ENCODE measurements around the gene ASTE1.

ASTE1 gene

DNA sequence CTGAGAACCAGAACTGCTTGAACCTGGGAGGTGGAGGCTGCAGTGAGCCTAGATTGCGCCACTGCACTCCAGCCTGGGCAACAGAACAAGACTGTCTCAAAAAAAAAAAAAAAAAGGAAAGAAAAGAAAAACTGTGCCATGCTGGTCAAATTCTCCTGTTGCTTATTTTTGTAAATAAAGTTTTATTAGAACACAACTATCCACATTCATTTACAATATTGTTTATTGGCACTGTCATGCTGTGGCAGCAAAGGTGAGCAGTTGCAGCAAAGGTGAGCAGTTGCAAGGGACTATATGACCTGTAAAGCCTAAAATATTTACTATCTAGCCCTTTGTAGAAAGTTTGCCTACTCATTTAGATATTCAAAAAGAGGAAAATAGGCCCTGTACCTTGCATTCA lies 18.3 kb downstream of the ASTE1 start:
- peaks cover 42% of the 10 kb centered on the region for H3K36me3 ChIP-seq (ENCODE audit: insufficient read depth, insufficient read length, low read length)
- no peak for DNase-seq (ENCODE audit: low read depth, low spot score)
- H3K4me1 ChIP-seq (ENCODE audit: insufficient read depth, insufficient read length): no peaks in the 10 kb centered on the region
- TF ChIP-seq YY1 (IDR thresholded peaks at IDR 0.05; ENCODE audit: insufficient read depth, insufficient read length) (no peak), SUZ12 (IDR thresholded peaks at IDR 0.05; ENCODE audit: extremely low read depth, insufficient read depth, insufficient read length) (no peak), ZNF274 (IDR thresholded peaks at IDR 0.05; ENCODE audit: low read depth, low read length) (no peak)
- H3K4me3 ChIP-seq (ENCODE audit: insufficient read length, low read depth): no peak overlapping the region
- H3K27me3 ChIP-seq (ENCODE audit: insufficient read depth, insufficient read length): no peaks in the 10 kb centered on the region
- H3K9ac ChIP-seq (ENCODE audit: insufficient read length, low read depth): no peak overlapping the region
- no peaks in the 10 kb centered on the region for H3K9me3 ChIP-seq (ENCODE audit: insufficient read depth, low read length)

GRCh38 chr3:131007782-131008181 lies 18.8 kb downstream of the ASTE1 start:
- Histone ChIP-seq H3K27me3 (ENCODE audit: insufficient read depth, insufficient read length) (no peaks in the 10 kb centered on the region), H3K9ac (ENCODE audit: insufficient read length, low read depth) (no peak overlapping the region), H3K36me3 (ENCODE audit: insufficient read depth, insufficient read length, low read length) (peaks cover 38% of the 10 kb centered on the region), H3K4me3 (ENCODE audit: insufficient read length, low read depth) (no peak overlapping the region), H3K4me1 (ENCODE audit: insufficient read depth, insufficient read length) (no peaks in the 10 kb centered on the region), H3K9me3 (ENCODE audit: insufficient read depth, low read length) (no peaks in the 10 kb centered on the region)
- TF ChIP-seq SUZ12 (IDR thresholded peaks at IDR 0.05; ENCODE audit: extremely low read depth, insufficient read depth, insufficient read length): no peak
- no peak for TF ChIP-seq YY1 (IDR thresholded peaks at IDR 0.05; ENCODE audit: insufficient read depth, insufficient read length)
- DNase-seq (ENCODE audit: low read depth, low spot score): no peak

DNA sequence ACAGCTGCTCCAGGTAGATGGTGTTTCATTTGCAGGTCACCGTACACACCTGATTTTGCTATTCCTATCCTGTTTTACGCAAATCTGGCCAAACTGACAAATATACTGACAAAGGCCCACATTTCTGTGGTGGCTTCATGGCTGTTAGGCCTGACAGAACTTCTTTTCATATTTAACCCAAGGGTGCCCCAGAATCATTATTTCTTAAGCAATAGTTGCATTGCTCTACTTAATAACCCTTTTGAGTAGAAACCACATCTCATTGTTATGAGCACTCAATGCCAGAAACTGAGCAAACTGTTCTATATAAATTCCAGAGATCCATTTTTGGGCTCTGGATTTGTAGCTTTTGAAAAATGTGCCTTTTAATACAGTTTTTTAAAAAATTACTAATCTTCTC lies 19.4 kb downstream of the ASTE1 start:
- Histone ChIP-seq H3K9ac (ENCODE audit: insufficient read length, low read depth) (no peak overlapping the region), H3K4me3 (ENCODE audit: insufficient read length, low read depth) (no peak overlapping the region), H3K4me1 (ENCODE audit: insufficient read depth, insufficient read length) (no peaks in the 10 kb centered on the region), H3K9me3 (ENCODE audit: insufficient read depth, low read length) (no peaks in the 10 kb centered on the region), H3K27me3 (ENCODE audit: insufficient read depth, insufficient read length) (no peaks in the 10 kb centered on the region), H3K36me3 (ENCODE audit: insufficient read depth, insufficient read length, low read length) (peaks cover 39% of the 10 kb centered on the region)
- TF ChIP-seq SUZ12 (IDR thresholded peaks at IDR 0.05; ENCODE audit: extremely low read depth, insufficient read depth, insufficient read length) (no peak), YY1 (IDR thresholded peaks at IDR 0.05; ENCODE audit: insufficient read depth, insufficient read length) (no peak), ZNF274 (IDR thresholded peaks at IDR 0.05; ENCODE audit: low read depth, low read length) (no peak)
- no peak for DNase-seq (ENCODE audit: low read depth, low spot score)

DNA sequence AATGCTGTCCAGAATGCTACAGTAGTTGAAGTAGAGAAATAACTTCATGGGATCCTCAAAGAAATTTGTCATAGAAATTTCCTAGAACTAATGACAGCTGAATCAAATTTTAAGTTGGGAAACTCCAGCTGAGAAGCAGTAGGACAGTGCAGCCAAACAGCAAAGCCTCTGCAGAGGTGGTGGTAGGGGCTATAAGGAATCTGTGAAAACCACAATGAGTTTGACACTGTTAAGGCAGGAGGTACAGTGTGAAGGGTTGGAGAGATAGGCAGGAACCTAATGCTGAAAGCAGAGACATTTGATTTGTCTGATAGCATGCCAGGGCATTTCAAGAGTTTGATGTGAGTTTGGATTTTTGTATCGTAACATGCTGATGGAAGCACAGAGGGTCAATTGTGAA lies 22.0 kb downstream of the ASTE1 start:
- Histone ChIP-seq H3K27me3 (ENCODE audit: insufficient read depth, insufficient read length) (no peaks in the 10 kb centered on the region), H3K4me1 (ENCODE audit: insufficient read depth, insufficient read length) (no peaks in the 10 kb centered on the region), H3K9ac (ENCODE audit: insufficient read length, low read depth) (no peak overlapping the region), H3K9me3 (ENCODE audit: insufficient read depth, low read length) (no peaks in the 10 kb centered on the region), H3K4me3 (ENCODE audit: insufficient read length, low read depth) (no peak overlapping the region), H3K36me3 (ENCODE audit: insufficient read depth, insufficient read length, low read length) (peaks cover 43% of the 10 kb centered on the region)
- TF ChIP-seq SUZ12 (IDR thresholded peaks at IDR 0.05; ENCODE audit: extremely low read depth, insufficient read depth, insufficient read length): no peak
- DNase-seq (ENCODE audit: low read depth, low spot score): no peak

- no peaks in the 10 kb centered on the region for H3K27me3 ChIP-seq (ENCODE audit: insufficient read depth, insufficient read length)
- H3K9me3 ChIP-seq (ENCODE audit: insufficient read depth, low read length): no peaks in the 10 kb centered on the region
- TF ChIP-seq YY1 (IDR thresholded peaks at IDR 0.05; ENCODE audit: insufficient read depth, insufficient read length): no peak
- no peak for TF ChIP-seq SUZ12 (IDR thresholded peaks at IDR 0.05; ENCODE audit: extremely low read depth, insufficient read depth, insufficient read length)
- TF ChIP-seq ZNF274 (IDR thresholded peaks at IDR 0.05; ENCODE audit: low read depth, low read length): no peak
- no peak overlapping the region for H3K9ac ChIP-seq (ENCODE audit: insufficient read length, low read depth)
- peaks cover 54% of the 10 kb centered on the region for H3K36me3 ChIP-seq (ENCODE audit: insufficient read depth, insufficient read length, low read length)
- DNase-seq (ENCODE audit: low read depth, low spot score): no peak
- H3K4me3 ChIP-seq (ENCODE audit: insufficient read length, low read depth): no peak overlapping the region
- no peaks in the 10 kb centered on the region for H3K4me1 ChIP-seq (ENCODE audit: insufficient read depth, insufficient read length)
Measured at GRCh38 chr3:131001071-131001470, 25.6 kb downstream of the ASTE1 start.

DNA sequence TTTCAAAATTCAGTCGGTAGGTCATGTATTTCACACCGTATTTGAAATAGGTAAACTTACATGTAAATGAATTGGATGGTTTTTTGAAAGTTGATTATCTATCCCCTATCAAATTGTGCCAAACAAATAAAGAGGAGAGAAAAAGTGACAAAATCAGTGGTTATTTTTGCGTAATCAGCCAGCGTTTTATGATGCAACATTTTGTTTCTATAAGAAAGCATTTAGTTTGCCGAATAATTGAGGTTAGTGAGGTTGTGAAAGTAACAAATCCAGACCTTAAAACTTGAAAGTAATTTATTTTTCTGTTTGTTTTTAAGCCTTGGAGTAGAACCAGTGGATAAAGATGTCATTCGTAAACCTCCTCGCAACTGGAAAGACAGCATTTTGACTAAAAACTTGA lies 29.3 kb downstream of the ASTE1 start:
- no peaks in the 10 kb centered on the region for H3K4me1 ChIP-seq (ENCODE audit: insufficient read depth, insufficient read length)
- H3K36me3 ChIP-seq (ENCODE audit: insufficient read depth, insufficient read length, low read length): peaks cover 66% of the 10 kb centered on the region
- H3K27me3 ChIP-seq (ENCODE audit: insufficient read depth, insufficient read length): no peaks in the 10 kb centered on the region
- TF ChIP-seq SUZ12 (IDR thresholded peaks at IDR 0.05; ENCODE audit: extremely low read depth, insufficient read depth, insufficient read length) (no peak), YY1 (IDR thresholded peaks at IDR 0.05; ENCODE audit: insufficient read depth, insufficient read length) (no peak), ZNF274 (IDR thresholded peaks at IDR 0.05; ENCODE audit: low read depth, low read length) (no peak)
- H3K9ac ChIP-seq (ENCODE audit: insufficient read length, low read depth): no peak overlapping the region
- no peak overlapping the region for H3K4me3 ChIP-seq (ENCODE audit: insufficient read length, low read depth)
- no peak for DNase-seq (ENCODE audit: low read depth, low spot score)
- H3K9me3 ChIP-seq (ENCODE audit: insufficient read depth, low read length): no peaks in the 10 kb centered on the region

- Histone ChIP-seq H3K27me3 (ENCODE audit: insufficient read depth, insufficient read length) (no peaks in the 10 kb centered on the region), H3K4me1 (ENCODE audit: insufficient read depth, insufficient read length) (no peaks in the 10 kb centered on the region), H3K36me3 (ENCODE audit: insufficient read depth, insufficient read length, low read length) (peaks cover 38% of the 10 kb centered on the region), H3K4me3 (ENCODE audit: insufficient read length, low read depth) (no peak overlapping the region), H3K9ac (ENCODE audit: insufficient read length, low read depth) (no peak overlapping the region), H3K9me3 (ENCODE audit: insufficient read depth, low read length) (no peaks in the 10 kb centered on the region)
- no peak for TF ChIP-seq SUZ12 (IDR thresholded peaks at IDR 0.05; ENCODE audit: extremely low read depth, insufficient read depth, insufficient read length)
- no peak for TF ChIP-seq YY1 (IDR thresholded peaks at IDR 0.05; ENCODE audit: insufficient read depth, insufficient read length)
- DNase-seq (ENCODE audit: low read depth, low spot score): no peak
Measured at GRCh38 chr3:130992344-130992743, 34.3 kb downstream of the ASTE1 start.

DNA sequence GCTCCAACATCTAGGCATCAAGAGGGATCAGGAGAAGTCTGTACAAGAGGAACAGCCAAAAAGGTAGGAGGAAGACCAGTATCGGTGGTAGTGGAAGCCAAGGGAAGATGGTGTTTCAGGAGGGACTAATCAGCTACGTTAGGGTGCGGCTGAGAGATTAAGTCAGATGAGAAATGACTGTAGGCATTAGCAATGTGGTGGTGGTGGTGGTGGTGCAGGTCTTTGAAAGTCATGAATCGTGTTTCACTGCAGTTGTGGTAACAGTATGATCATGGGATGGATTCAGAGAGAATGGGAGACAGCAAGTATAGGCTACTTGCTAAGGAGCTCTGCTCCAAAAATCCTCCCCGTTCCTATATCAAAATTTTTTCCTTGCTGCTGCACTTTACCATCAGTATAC lies 35.5 kb downstream of the ASTE1 start:
- H3K36me3 ChIP-seq (ENCODE audit: insufficient read depth, insufficient read length, low read length): peaks cover 27% of the 10 kb centered on the region
- no peaks in the 10 kb centered on the region for H3K27me3 ChIP-seq (ENCODE audit: insufficient read depth, insufficient read length)

More for the DNA sequence above, 35.5 kb downstream of the ASTE1 start:
- Histone ChIP-seq H3K4me3 (ENCODE audit: insufficient read length, low read depth) (no peak overlapping the region), H3K4me1 (ENCODE audit: insufficient read depth, insufficient read length) (no peaks in the 10 kb centered on the region), H3K9me3 (ENCODE audit: insufficient read depth, low read length) (no peaks in the 10 kb centered on the region), H3K9ac (ENCODE audit: insufficient read length, low read depth) (no peak overlapping the region)
- TF ChIP-seq ZNF274 (IDR thresholded peaks at IDR 0.05; ENCODE audit: low read depth, low read length) (no peak), SUZ12 (IDR thresholded peaks at IDR 0.05; ENCODE audit: extremely low read depth, insufficient read depth, insufficient read length) (no peak), YY1 (IDR thresholded peaks at IDR 0.05; ENCODE audit: insufficient read depth, insufficient read length) (no peak)
- DNase-seq (ENCODE audit: low read depth, low spot score): no peak
